ENCODE measurements around the gene CFAP74.

The CFAP74 gene, protein sequence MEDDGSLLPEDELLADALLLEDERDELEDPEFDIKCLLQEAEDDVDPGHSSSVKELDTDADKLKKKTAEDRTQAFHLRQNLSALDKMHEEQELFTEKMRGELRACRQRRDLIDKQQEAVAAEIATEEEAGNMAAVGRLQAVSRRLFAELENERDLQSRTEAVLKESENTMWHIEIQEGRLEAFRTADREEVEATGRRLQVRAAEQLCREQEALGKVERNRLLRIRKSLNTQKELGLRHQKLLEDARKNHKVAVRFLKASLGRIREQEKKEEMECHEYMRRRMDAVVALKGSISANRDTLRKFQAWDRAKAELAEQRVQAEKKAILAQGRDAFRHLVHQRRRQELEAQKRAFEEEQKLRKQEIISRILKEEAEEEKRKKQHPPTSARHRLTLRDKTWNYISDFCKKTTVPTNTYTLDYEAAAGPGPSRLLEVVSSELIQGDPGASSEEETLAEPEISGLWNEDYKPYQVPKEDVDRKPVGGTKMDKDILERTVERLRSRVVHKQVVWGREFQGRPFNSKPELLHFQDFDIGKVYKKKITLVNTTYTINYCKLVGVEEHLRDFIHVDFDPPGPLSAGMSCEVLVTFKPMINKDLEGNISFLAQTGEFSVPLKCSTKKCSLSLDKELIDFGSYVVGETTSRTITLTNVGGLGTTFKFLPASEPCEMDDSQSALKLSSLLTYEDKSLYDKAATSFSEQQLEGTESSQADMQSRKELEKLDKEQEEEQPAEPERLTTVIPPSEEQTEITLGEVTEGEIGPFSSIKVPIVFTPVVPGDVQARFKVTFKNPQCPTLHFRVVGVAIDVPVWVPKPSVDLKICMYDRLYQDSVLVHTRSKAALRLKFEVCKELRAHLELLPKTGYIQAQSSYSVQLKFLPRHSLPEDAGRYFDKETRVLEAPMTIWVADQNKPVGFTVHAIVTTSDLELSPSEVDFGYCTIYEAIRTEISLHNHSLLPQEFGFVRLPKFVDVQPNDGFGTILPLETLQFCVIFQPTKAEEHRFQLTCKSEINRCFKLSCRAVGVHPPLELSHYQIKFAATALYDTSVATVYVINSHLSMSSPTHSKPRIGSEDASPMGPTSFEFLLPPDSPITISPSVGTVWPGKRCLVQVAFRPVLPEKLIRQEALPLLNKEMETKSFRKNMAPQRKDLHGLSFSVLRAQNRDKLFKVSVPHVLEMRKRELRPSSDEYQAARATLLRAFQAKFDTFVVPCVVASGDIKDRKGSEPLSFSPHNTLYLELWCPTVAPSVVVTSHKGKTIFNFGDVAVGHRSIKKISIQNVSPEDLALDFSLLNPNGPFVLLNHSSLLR (N-terminal part only)

DNA sequence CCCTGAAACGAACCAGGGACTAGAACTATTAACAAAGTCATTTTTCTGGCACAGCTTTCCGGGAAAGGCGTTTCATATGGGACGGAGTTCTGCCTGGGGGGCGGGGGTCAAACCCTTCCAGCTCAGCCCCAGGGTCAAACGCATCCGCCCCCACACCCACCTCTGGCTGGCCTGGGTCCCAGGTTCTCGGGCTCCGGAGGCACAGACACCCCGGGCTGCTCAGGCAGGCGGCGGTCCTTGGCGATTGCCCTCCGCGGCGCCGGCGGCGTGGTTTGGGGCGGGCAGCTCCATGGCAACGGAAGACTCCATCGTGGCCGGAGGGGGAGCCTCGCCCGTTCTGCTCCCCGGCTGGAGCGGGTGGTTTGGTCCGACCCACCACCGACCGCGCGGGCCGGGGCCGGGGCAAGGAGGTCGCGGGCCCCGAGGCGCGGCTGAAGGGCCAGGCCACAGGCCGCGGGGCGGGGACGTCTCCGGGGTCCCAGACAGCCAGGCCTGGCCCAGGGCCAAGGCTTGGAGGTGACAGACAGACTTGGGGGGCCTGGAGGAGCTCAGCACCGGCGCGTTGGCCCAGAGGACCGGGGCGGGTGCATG is at the start of gene CFAP74:
CFAP74 (minus strand) TSS at position 246 of the 591 bp plus-strand sequence. CDS start 12,830 bp downstream, outside the sequence.
- Mint-ChIP-seq H3K36me3 (ENCODE audit: low read depth) (no peaks in the 10 kb centered on the region), H3K27me3 (ENCODE audit: low read depth) (peaks cover 41% of the 10 kb centered on the region), H3K9me3 (no peaks in the 10 kb centered on the region), H3K4me1 (no peaks in the 10 kb centered on the region), H3K27ac (no peak within 1 kb of the TSS), H3K4me3 (peak within 1 kb of the TSS in 2 of 3 experiments; percentile 55 to 67)
- TF ChIP-seq, protein P1, sequence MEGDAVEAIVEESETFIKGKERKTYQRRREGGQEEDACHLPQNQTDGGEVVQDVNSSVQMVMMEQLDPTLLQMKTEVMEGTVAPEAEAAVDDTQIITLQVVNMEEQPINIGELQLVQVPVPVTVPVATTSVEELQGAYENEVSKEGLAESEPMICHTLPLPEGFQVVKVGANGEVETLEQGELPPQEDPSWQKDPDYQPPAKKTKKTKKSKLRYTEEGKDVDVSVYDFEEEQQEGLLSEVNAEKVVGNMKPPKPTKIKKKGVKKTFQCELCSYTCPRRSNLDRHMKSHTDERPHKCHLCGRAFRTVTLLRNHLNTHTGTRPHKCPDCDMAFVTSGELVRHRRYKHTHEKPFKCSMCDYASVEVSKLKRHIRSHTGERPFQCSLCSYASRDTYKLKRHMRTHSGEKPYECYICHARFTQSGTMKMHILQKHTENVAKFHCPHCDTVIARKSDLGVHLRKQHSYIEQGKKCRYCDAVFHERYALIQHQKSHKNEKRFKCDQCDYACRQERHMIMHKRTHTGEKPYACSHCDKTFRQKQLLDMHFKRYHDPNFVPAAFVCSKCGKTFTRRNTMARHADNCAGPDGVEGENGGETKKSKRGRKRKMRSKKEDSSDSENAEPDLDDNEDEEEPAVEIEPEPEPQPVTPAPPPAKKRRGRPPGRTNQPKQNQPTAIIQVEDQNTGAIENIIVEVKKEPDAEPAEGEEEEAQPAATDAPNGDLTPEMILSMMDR (IDR thresholded peaks at IDR 0.05; ENCODE audit: unreplicated experiment in 3 of 3), result no peak

DNA sequence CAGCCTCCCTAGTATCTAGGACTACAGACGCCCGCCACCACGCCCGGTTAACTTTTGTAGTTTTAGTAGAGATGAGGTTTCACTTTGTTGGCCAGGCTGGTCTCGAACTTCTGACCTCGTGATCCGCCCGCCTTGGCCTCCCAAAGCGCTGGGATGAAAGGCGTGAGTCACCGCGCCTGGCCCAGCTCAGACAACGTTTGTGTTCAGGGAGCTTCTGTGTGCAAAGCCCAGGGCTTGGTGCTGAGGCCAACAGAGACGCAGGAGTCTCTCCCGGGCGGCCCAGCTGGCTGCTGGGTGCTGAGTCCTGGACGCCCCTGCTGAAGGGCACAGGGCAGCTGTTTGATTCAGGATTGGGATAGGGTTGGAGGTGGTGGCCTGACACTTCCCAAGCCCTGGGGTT is 49.6 kb upstream of the CFAP74 start:
- no peaks in the 10 kb centered on the region for H3K36me3 Mint-ChIP-seq (ENCODE audit: low read depth)
- H3K4me3 Mint-ChIP-seq, result peak overlapping the region; percentile 35 to 70 (median 63)
- H3K27me3 Mint-ChIP-seq (ENCODE audit: low read depth), result peaks cover 53% of the 10 kb centered on the region
- no peaks in the 10 kb centered on the region for H3K4me1 Mint-ChIP-seq
- TF ChIP-seq, protein P1 (IDR thresholded peaks at IDR 0.05; ENCODE audit: unreplicated experiment in 3 of 3), result no peak
- no peaks in the 10 kb centered on the region for H3K9me3 Mint-ChIP-seq
- H3K27ac Mint-ChIP-seq, result no peak overlapping the region

DNA sequence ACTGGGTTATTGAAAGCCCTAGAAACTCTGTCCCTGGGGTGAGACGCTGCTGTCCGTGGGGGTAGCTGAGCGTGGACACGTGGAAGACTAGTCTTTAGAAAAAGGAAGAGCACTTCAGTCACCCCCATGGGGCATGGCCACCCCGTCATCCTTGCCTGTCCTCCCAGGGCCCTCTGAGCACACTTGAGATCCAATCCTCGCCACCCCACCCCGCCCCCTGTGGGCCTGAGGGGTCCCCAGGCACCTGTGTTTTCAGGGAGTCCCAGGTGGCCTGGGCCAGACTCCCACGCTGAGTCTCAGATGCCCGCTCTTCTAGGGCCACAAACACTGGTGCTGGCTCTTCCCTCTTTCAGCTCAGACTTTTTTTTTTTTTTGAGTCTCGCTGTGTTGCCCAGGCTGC is 49.2 kb upstream of the CFAP74 start:
- Mint-ChIP-seq H3K4me1 (no peaks in the 10 kb centered on the region), H3K36me3 (ENCODE audit: low read depth) (no peaks in the 10 kb centered on the region), H3K4me3 (peak overlapping the region; percentile 35 to 70 (median 63)), H3K27ac (no peak overlapping the region), H3K9me3 (no peaks in the 10 kb centered on the region), H3K27me3 (ENCODE audit: low read depth) (peaks cover 57% of the 10 kb centered on the region)
- TF ChIP-seq, protein P1 (IDR thresholded peaks at IDR 0.05; ENCODE audit: unreplicated experiment in 3 of 3), result no peak

DNA sequence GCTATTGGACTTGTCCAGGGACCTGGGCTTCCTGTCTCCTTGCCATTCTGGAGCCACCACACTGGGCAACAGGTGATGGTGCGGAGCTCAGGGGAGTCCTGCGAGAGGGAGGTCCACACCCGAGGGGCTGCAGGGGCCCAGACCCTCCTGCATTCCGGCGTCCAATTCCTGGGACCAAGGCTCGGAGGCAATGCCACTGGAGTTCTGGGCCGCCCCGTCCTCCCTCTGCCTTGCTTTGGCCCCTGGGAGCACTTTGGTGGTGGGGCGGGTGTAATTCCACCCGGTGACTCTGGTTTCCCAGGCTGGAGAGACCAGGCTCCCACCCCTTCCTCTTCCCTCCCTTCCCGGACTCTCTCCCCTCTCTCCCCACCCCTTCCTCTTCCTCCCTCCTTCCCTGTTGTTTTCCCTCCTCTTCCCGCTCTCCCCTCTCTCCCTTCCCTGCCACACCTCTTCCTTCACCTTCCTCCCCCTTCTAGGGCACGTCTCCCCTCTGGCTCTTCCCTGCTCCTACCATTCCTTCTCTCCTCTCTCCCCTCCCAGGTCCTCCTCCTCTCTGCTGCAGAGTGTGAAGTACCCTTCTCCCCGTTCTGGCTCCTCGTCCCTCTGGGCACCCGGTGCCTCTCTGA is 48.6 kb upstream of the CFAP74 start:
- no peaks in the 10 kb centered on the region for H3K4me1 Mint-ChIP-seq
- TF ChIP-seq, protein P1 (IDR thresholded peaks at IDR 0.05; ENCODE audit: unreplicated experiment in 3 of 3), result no peak
- peaks cover 62% of the 10 kb centered on the region for H3K27me3 Mint-ChIP-seq (ENCODE audit: low read depth)
- H3K27ac Mint-ChIP-seq, result no peak overlapping the region
- H3K9me3 Mint-ChIP-seq, result no peaks in the 10 kb centered on the region
- H3K36me3 Mint-ChIP-seq (ENCODE audit: low read depth), result no peaks in the 10 kb centered on the region
- peak overlapping the region; percentile 11 to 70 (median 68) for H3K4me3 Mint-ChIP-seq
